HepG2 (cell line): Measurements from ENCODE around the gene DUS2. TPM values are rescaled to one million over a fixed set of nuclear protein-coding genes. Genes with fewer than 3 reads are reported as not detected.

ENCODE experiments used
- HNF1A ChIP-seq, 2 experiments: sonication (generic) in 1 of 2; formaldehyde crosslinking in 1 of 2; IDR thresholded peaks; 2 replicates each; pipeline versions ENCODE4 v1.4.0 to v1.6.1; 2016 to 2020; ENCODE audit warnings: borderline replicate concordance in 1 of 2, low read depth in 1 of 2, mild to moderate bottlenecking in 1 of 2, missing genetic modification reagents in 1 of 2
- IRX3 ChIP-seq: sonication (generic); formaldehyde crosslinking; IDR thresholded peaks from 2 replicates; pipeline ENCODE4 v1.8.1; 2023; ENCODE audit warnings: mild to moderate bottlenecking, low read depth, missing genetic modification reagents, borderline replicate concordance
- JUND ChIP-seq: sonication (generic); formaldehyde crosslinking; IDR thresholded peaks from 2 replicates; pipeline ENCODE4 v1.8.0; 2022; ENCODE audit warnings: mild to moderate bottlenecking, missing genetic modification reagents
- MLX ChIP-seq: IDR thresholded peaks from 2 replicates; pipeline ENCODE4 v1.6.1; 2016
- SRY ChIP-seq: sonication (generic); formaldehyde crosslinking; IDR thresholded peaks from 2 replicates; pipeline ENCODE4 v1.8.0; 2022; ENCODE audit warnings: mild to moderate bottlenecking, missing genetic modification reagents
- ZNF10 ChIP-seq: sonication (generic); formaldehyde crosslinking; IDR thresholded peaks from 2 replicates; pipeline ENCODE4 v1.4.0; 2020; ENCODE audit warnings: mild to moderate bottlenecking, low read depth, missing genetic modification reagents, borderline replicate concordance
- ZNF296 ChIP-seq: sonication (generic); formaldehyde crosslinking; conservative IDR thresholded peaks from 2 replicates; pipeline ENCODE4 v1.5.0; 2020; ENCODE audit warnings: mild to moderate bottlenecking, missing genetic modification reagents
- polyA plus RNA-seq, 8 experiments: library from polyadenylated mRNA; depleted of rRNA in 3 of 8; stranded (reverse) in 7 of 8; unstranded in 1 of 8; fragments of >200 nt; fragmentation: Illumina TruSeq in 4 of 8; extraction: Trizol in 4 of 8; gene quantifications; 2 replicates each; pipeline versions ENCODE4 v1.2.1 to v1.2.3, GENCODE V29; 2011 to 2016; ENCODE audit warnings: low read depth in 4 of 8, missing spikeins in 1 of 8, mixed read lengths in 1 of 8; ENCODE audit not compliant: insufficient read depth in 1 of 8
- total RNA-seq, 5 experiments: library from RNA; depleted of rRNA; stranded (reverse); fragments of >200 nt; fragmentation: Illumina TruSeq; extraction: Trizol; gene quantifications; 2 replicates each; pipeline ENCODE4 v1.2.3, GENCODE V29; 2016; ENCODE audit warnings: low read depth in 1 of 5

The DUS2 gene
- total and polyA plus RNA-seq, 2 of the 13 experiments (the other 11 are each of a cell fraction or from before 2014, with no cell fraction given) = 17.8 to 25.1 TPM

- no peak for TF ChIP-seq HNF1A (IDR thresholded peaks at IDR 0.05; ENCODE audit: low read depth)
- no peak for TF ChIP-seq HNF1A (CRISPR knock-in tag; IDR thresholded peaks at IDR 0.05; ENCODE audit: borderline replicate concordance)
- no peak for TF ChIP-seq ZNF296 (CRISPR knock-in tag)
- no peak for TF ChIP-seq MLX (CRISPR knock-in tag)
- TF ChIP-seq JUND = no peak
- TF ChIP-seq SRY (CRISPR knock-in tag) = no peak
- TF ChIP-seq ZNF10 = no peak
- no peak for TF ChIP-seq IRX3 (CRISPR knock-in tag)
- TF ChIP-seq, all 625 proteins: peak for 0
Measured at GRCh38 chr16:68087688-68088087, 64.6 kb downstream of the DUS2 start (continued).
